K562 (cell line): Measurements from ENCODE around the gene ABCF3. TPM values are rescaled to one million over a fixed set of nuclear protein-coding genes. Genes with fewer than 3 reads are reported as not detected.

Experiments used
- C11orf30 ChIP-seq: fragments of 450-650 bp; IDR thresholded peaks from 2 replicates; pipeline ENCODE4 v1.6.1; 2016; ENCODE audit warnings: low read depth, mild to moderate bottlenecking
- HDAC2 ChIP-seq: fragments of 450-650 bp; IDR thresholded peaks from 2 replicates; pipeline ENCODE4 v1.6.1; 2016; ENCODE audit warnings: mild to moderate bottlenecking
- HMGXB4 ChIP-seq: sonication (generic); formaldehyde crosslinking; IDR thresholded peaks from 2 replicates; pipeline ENCODE4 v1.8.1; 2023; ENCODE audit warnings: mild to moderate bottlenecking, missing genetic modification reagents
- JUN ChIP-seq, 2 experiments: sonication (generic) in 1 of 2; formaldehyde crosslinking in 1 of 2; IDR thresholded peaks; 2 replicates each; pipeline versions ENCODE4 v1.6.1 to v1.8.0; 2012 to 2022; ENCODE audit warnings: borderline replicate concordance in 2 of 2, mild to moderate bottlenecking in 2 of 2, improper control_type of control experiment in 1 of 2, low read depth in 1 of 2, low read length in 1 of 2, missing genetic modification reagents in 1 of 2
- KAT7 ChIP-seq: sonication (generic); formaldehyde crosslinking; IDR thresholded peaks from 2 replicates; pipeline ENCODE4 v1.8.0; 2022; ENCODE audit warnings: missing genetic modification reagents, mild to moderate bottlenecking, borderline replicate concordance
- SIN3B ChIP-seq: fragments of 450-650 bp; IDR thresholded peaks from 2 replicates; pipeline ENCODE4 v1.6.1; 2017; ENCODE audit warnings: low read depth, mild to moderate bottlenecking, moderate library complexity
- SUPT5H ChIP-seq: fragments of 450-650 bp; IDR thresholded peaks from 2 replicates; pipeline ENCODE4 v1.6.1; 2016
- WHSC1 ChIP-seq: IDR thresholded peaks from one replicate; pipeline ENCODE4 v1.6.1; 2012; ENCODE audit warnings: low read length, control low read depth, inconsistent platforms
- polyA plus RNA-seq, 8 experiments: library from polyadenylated mRNA; depleted of rRNA in 4 of 8; stranded (reverse) in 5 of 8; unstranded in 3 of 8; fragments of >200 nt; fragmentation: Nextera tagmentation in 2 of 8; fragmentation: Illumina TruSeq in 1 of 8; extraction: Ambion mirVana in 2 of 8; extraction: Trizol in 1 of 8; gene quantifications; 2 replicates each; pipeline versions ENCODE4 v1.2.1 to v1.2.3, GENCODE V29; 2011 to 2014; ENCODE audit warnings: inconsistent platforms in 1 of 8, missing spikeins in 1 of 8
- total RNA-seq, 7 experiments: library from RNA; depleted of rRNA in 6 of 7; stranded (reverse); fragments of >200 nt in 6 of 7; fragmentation: Illumina TruSeq in 2 of 7; extraction: Trizol in 2 of 7; gene quantifications; 2 replicates each; pipeline versions ENCODE4 v1.2.1 to v1.2.3, GENCODE V29; 2011 to 2021; ENCODE audit warnings: low replicate concordance in 1 of 7
- TF ChIP-seq, protein P1 (sequence below): fragments of 450-650 bp; IDR thresholded peaks from 2 replicates; pipeline ENCODE4 v1.6.1; 2018; ENCODE audit not compliant: partially characterized antibody
- TF ChIP-seq, protein P2 (sequence below), 2 experiments: fragments of 450-650 bp in 1 of 2; sonication (generic) in 1 of 2; formaldehyde crosslinking in 1 of 2; IDR thresholded peaks in 1 of 2; conservative IDR thresholded peaks in 1 of 2; 2 replicates each; pipeline versions ENCODE4 v1.6.1 to v1.8.1; 2016 to 2023; ENCODE audit warnings: mild to moderate bottlenecking in 2 of 2, moderate library complexity in 2 of 2, inconsistent platforms in 1 of 2, missing genetic modification reagents in 1 of 2

Gene ABCF3
- total and polyA plus RNA-seq, 9 of the 15 experiments (the other 6 are each of a cell fraction or from before 2014, with no cell fraction given) = 6.7 to 77.9 (median 45.1) TPM

- TF ChIP-seq HMGXB4 (CRISPR knock-in tag) (peak; percentile 52; the same call in 1 of the 2 replicates), KAT7 (CRISPR knock-in tag) (0 out of 2 replicates have a peak, but pooled peaks have one; percentile 43), C11orf30 (0 out of 2 replicates have a peak, but pooled peaks have one; percentile 6), WHSC1 (no peak), JUN (IDR thresholded peaks at IDR 0.05; ENCODE audit: borderline replicate concordance, low read depth, low read length) (no peak), JUN (CRISPR knock-in tag; IDR thresholded peaks at IDR 0.05; ENCODE audit: borderline replicate concordance) (peak; percentile 55; the same call in 1 of the 2 replicates), SIN3B (peak; percentile 68; the same call in 1 of the 2 replicates), HDAC2 (0 out of 2 replicates have a peak, but pooled peaks have one; percentile 9), SUPT5H (peak; percentile 85)
- TF ChIP-seq, protein P1, sequence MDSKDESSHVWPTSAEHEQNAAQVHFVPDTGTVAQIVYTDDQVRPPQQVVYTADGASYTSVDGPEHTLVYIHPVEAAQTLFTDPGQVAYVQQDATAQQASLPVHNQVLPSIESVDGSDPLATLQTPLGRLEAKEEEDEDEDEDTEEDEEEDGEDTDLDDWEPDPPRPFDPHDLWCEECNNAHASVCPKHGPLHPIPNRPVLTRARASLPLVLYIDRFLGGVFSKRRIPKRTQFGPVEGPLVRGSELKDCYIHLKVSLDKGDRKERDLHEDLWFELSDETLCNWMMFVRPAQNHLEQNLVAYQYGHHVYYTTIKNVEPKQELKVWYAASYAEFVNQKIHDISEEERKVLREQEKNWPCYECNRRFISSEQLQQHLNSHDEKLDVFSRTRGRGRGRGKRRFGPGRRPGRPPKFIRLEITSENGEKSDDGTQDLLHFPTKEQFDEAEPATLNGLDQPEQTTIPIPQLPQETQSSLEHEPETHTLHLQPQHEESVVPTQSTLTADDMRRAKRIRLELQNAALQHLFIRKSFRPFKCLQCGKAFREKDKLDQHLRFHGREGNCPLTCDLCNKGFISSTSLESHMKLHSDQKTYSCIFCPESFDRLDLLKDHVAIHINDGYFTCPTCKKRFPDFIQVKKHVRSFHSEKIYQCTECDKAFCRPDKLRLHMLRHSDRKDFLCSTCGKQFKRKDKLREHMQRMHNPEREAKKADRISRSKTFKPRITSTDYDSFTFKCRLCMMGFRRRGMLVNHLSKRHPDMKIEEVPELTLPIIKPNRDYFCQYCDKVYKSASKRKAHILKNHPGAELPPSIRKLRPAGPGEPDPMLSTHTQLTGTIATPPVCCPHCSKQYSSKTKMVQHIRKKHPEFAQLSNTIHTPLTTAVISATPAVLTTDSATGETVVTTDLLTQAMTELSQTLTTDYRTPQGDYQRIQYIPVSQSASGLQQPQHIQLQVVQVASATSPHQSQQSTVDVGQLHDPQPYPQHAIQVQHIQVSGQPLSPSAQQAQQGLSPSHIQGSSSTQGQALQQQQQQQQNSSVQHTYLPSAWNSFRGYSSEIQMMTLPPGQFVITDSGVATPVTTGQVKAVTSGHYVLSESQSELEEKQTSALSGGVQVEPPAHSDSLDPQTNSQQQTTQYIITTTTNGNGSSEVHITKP = peak; percentile 22
- TF ChIP-seq, protein P2, sequence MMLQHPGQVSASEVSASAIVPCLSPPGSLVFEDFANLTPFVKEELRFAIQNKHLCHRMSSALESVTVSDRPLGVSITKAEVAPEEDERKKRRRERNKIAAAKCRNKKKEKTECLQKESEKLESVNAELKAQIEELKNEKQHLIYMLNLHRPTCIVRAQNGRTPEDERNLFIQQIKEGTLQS (IDR thresholded peaks at IDR 0.05) = no peak
- TF ChIP-seq, protein P2 (CRISPR knock-in tag; conservative IDR thresholded peaks at IDR 0.05) = peak; percentile 58; the same call in 1 of the 2 replicates
These were observed at the start of gene ABCF3 (continued) for GRCh38 chr3:184186184-184186901.
